GM12878 (cell line): ENCODE results near the gene ADAMTS17. TPM values are rescaled to one million over a fixed set of nuclear protein-coding genes. Genes with fewer than 3 reads are reported as not detected.

Experiments
- ATAC-seq: fragments of 200-7000 bp; cut with Tn5 transposase; 3 replicates; pipeline ENCODE4 v1.9.1; 2020; ENCODE audit warnings: mild to moderate bottlenecking, moderate library complexity
- BruUV-seq: library from RNA; stranded (reverse); fragments of 400-500 nt; replicated peaks from 2 replicates; lab custom pipeline; 2021; lab: Mats Ljungman, UMichigan
- CTCF ChIA-PET: fragments of 300-600 bp; sonication (Branson Sonifier 250); formaldehyde crosslinking; extraction: SDS; loops from one replicate; lab custom pipeline; 2021; ENCODE audit warnings: inconsistent platforms; lab: Yijun Ruan, JAX
- POLR2A ChIA-PET: fragments of 350-600 bp; formaldehyde crosslinking; extraction: SDS; loops from one replicate; lab custom pipeline; 2021; ENCODE audit warnings: inconsistent platforms; lab: Charles Lee
- RAD21 ChIA-PET: fragments of 300-600 bp; sonication (Branson Sonifier 250); formaldehyde crosslinking; loops from one replicate; lab custom pipeline; 2023; ENCODE audit warnings: antibody characterized with exemption; ENCODE audit not compliant: unreplicated experiment; lab: Charles Lee
- SMC1A ChIA-PET: fragments of 300-600 bp; sonication (Branson Sonifier 250); formaldehyde crosslinking; loops from one replicate; lab custom pipeline; 2023; ENCODE audit not compliant: unreplicated experiment, uncharacterized antibody; lab: Charles Lee
- DNase-seq: peaks from one replicate; pipeline ENCODE4 v3.0.0-alpha.2; 2011; ENCODE audit warnings: low read depth, low spot score
- FAIRE-seq: peaks from 3 replicates; lab custom pipeline; 2011; peaks lifted over from hg19 to GRCh38; lab: Jason Lieb, UNC
- H2AFZ ChIP-seq: 2 replicates; pipeline ENCODE4 v1.6.0; 2011; ENCODE audit warnings: low read depth, low read length, control low read depth; ENCODE audit not compliant: control insufficient read depth
- H3K27ac ChIP-seq: 2 replicates; pipeline ENCODE4 v1.5.1; 2011; ENCODE audit warnings: control low read depth; ENCODE audit not compliant: control insufficient read depth, insufficient read depth
- H3K27me3 ChIP-seq, 2 experiments: replicated peaks in 1 of 2; 2 replicates each; pipeline versions ENCODE4 v1.6.0 to v1.6.1; 2011; ENCODE audit warnings: low read length in 1 of 2; ENCODE audit not compliant: control insufficient read depth in 2 of 2, insufficient read depth in 2 of 2
- H3K36me3 ChIP-seq, 2 experiments: 2 replicates each; pipeline ENCODE4 v1.5.1; 2011; ENCODE audit warnings: low read length in 1 of 2; ENCODE audit not compliant: control insufficient read depth in 2 of 2, insufficient read depth in 2 of 2
- H3K4me1 ChIP-seq: 2 replicates; pipeline ENCODE4 v1.6.1; 2011; ENCODE audit warnings: mild to moderate bottlenecking, low read length, moderate library complexity, mixed read lengths; ENCODE audit not compliant: control insufficient read depth, insufficient read depth
- H3K4me2 ChIP-seq: 2 replicates; pipeline ENCODE4 v1.6.0; 2011; ENCODE audit warnings: control low read depth; ENCODE audit not compliant: control insufficient read depth, insufficient read depth
- H3K4me3 ChIP-seq: fragments of 200-600 bp; sonication (generic); 2 replicates; pipeline ENCODE4 v1.5.1; 2016
- H3K79me2 ChIP-seq: 2 replicates; pipeline ENCODE4 v1.6.0; 2011; ENCODE audit warnings: low read length; ENCODE audit not compliant: control insufficient read depth, insufficient read depth
- H3K9ac ChIP-seq: 2 replicates; pipeline ENCODE4 v1.8.0; 2011; ENCODE audit warnings: low read length, control low read depth, mixed read lengths; ENCODE audit not compliant: control insufficient read depth, insufficient read depth
- H3K9me3 ChIP-seq: replicated peaks from 3 replicates; pipeline ENCODE4 v1.5.1; 2011; ENCODE audit warnings: mild to moderate bottlenecking, low read length; ENCODE audit not compliant: control insufficient read depth, insufficient read depth
- H4K20me1 ChIP-seq: 2 replicates; pipeline ENCODE4 v1.6.0; 2011; ENCODE audit not compliant: control insufficient read depth, insufficient read depth
- E2F8 ChIP-seq: fragments of 450-650 bp; IDR thresholded peaks from 2 replicates; pipeline ENCODE4 v1.6.1; 2018; ENCODE audit warnings: mild to moderate bottlenecking, low read depth, moderate library complexity; ENCODE audit not compliant: partially characterized antibody
- HDAC6 ChIP-seq: fragments of 200-600 bp; sonication (generic); IDR thresholded peaks from one replicate; pipeline ENCODE4 v1.8.0; 2017; ENCODE audit warnings: antibody characterized with exemption; ENCODE audit not compliant: unreplicated experiment
- IRF4 ChIP-seq: IDR thresholded peaks from 2 replicates; pipeline ENCODE4 v1.6.1; 2011; ENCODE audit warnings: low read depth, low read length
- PAX5 ChIP-seq: IDR thresholded peaks from 2 replicates; pipeline ENCODE4 v1.6.1; 2011; ENCODE audit warnings: low read depth, low read length, borderline replicate concordance
- PAX8 ChIP-seq: fragments of 450-650 bp; IDR thresholded peaks from 2 replicates; pipeline ENCODE4 v1.6.1; 2017; ENCODE audit warnings: mild to moderate bottlenecking, moderate library complexity
- RELA ChIP-seq: fragments of 450-650 bp; IDR thresholded peaks from 2 replicates; pipeline ENCODE4 v1.8.0; 2014; ENCODE audit warnings: borderline replicate concordance; ENCODE audit not compliant: partially characterized antibody
- SMARCA5 ChIP-seq: fragments of 450-650 bp; IDR thresholded peaks from 2 replicates; pipeline ENCODE4 v1.6.1; 2017; ENCODE audit warnings: mild to moderate bottlenecking
- STAT1 ChIP-seq: fragments of 450-650 bp; conservative IDR thresholded peaks from 2 replicates; pipeline ENCODE4 v1.6.1; 2014; ENCODE audit warnings: antibody characterized with exemption, mild to moderate bottlenecking
- ZZZ3 ChIP-seq: IDR thresholded peaks from 2 replicates; pipeline ENCODE4 v1.6.1; 2011; ENCODE audit warnings: low read depth; ENCODE audit not compliant: control insufficient read depth, insufficient read length
- WGBS: methylation state at CpG from one replicate; pipeline ENCODE4 v1.1.6; 2016; ENCODE audit warnings: low lambda C conversion rate; ENCODE audit not compliant: insufficient replicate concordance, insufficient coverage; ENCODE audit errors: missing lambda C conversion rate; 5-methylcytosine and 5-hydroxymethylcytosine counted together
- in situ Hi-C: fragments of 300-500 bp; cut with MboI; formaldehyde crosslinking; loops from 9 replicates; pipeline ENCODE4 v1.14.3; 2018; ENCODE audit warnings: mixed read lengths
- intact Hi-C: fragments of 100-400 bp; cut with micrococcal nuclease; formaldehyde crosslinking; loops from one replicate; pipeline ENCODE4 v1.14.2; 2022; ENCODE audit not compliant: unreplicated experiment
- polyA plus RNA-seq, 11 experiments: library from polyadenylated mRNA; depleted of rRNA in 4 of 11; unstranded in 6 of 11; stranded (reverse) in 5 of 11; fragments of >200 nt; fragmentation: Nextera tagmentation in 4 of 11; fragmentation: Illumina TruSeq in 1 of 11; extraction: Ambion mirVana in 4 of 11; extraction: Trizol in 1 of 11; gene quantifications; 1 replicate in 1 of 11; 2 replicates in 10 of 11; pipeline versions ENCODE4 v1.2.1 to v1.2.3, GENCODE V29; 2011 to 2016; ENCODE audit warnings: inconsistent platforms in 2 of 11, missing spikeins in 2 of 11, low read depth in 1 of 11
- total RNA-seq, 4 experiments: library from RNA; depleted of rRNA in 3 of 4; stranded (reverse); fragments of >200 nt in 3 of 4; fragmentation: Illumina TruSeq in 1 of 4; extraction: Trizol in 1 of 4; gene quantifications; 2 replicates each; pipeline versions ENCODE4 v1.2.1 to v1.2.3, GENCODE V29; 2013 to 2021
- TF ChIP-seq, protein P1 (sequence below): IDR thresholded peaks from 2 replicates; pipeline ENCODE4 v1.6.1; 2011; ENCODE audit warnings: borderline replicate concordance, low read depth, mild to moderate bottlenecking, moderate library complexity, low read length; ENCODE audit not compliant: insufficient read depth, poor library complexity, severe bottlenecking

ADAMTS17 gene
- total and polyA plus RNA-seq, 10 of the 15 experiments (the other 5 are each of a cell fraction or from before 2014, with no cell fraction given) = 0.04 to 0.50 (median 0.10) TPM; not detected in 4

DNA sequence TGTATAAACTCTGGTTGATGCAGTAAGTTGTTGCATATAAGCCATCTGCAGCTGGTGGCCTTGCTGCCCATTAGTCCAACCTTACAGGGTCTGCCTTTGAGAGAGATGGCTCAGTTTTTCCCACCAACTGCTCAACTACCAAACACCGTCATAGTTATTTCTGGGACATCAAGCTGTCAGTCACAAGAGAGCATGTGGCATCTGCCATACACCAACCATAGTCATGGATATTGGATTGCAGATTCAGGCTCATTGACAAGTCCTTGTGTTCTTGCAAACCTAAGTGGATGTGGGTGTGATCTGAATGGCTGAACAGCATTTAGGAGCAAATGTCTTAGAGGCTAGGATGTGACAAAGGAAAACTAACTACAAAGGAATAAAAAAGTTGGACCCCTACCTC, 137.6 kb downstream of the ADAMTS17 start:
- H3K27me3 ChIP-seq = no peaks in the 10 kb centered on the region
- H3K9ac ChIP-seq = no peak overlapping the region
- ATAC-seq (no peak), FAIRE-seq (no peak)
- 0 out of 2 replicates have a peak, but pooled peaks cover 5% of the 10 kb centered on the region for H3K4me1 ChIP-seq
- in situ Hi-C loops = no loop called here
- no peak overlapping the region for H2AFZ ChIP-seq
- POLR2A ChIA-PET = no interaction called here
- no TSS peak for BruUV-seq
- WGBS = 59% methylated on average over 1 of the region's 1 CpG
- no peaks in the 10 kb centered on the region for H4K20me1 ChIP-seq
- no peaks in the 10 kb centered on the region for H3K79me2 ChIP-seq
- no peak overlapping the region for H3K4me3 ChIP-seq
- TF ChIP-seq PAX5 = no peak
- TF ChIP-seq ZZZ3 = no peak
- no peak for TF ChIP-seq E2F8
- TF ChIP-seq RELA = no peak
- TF ChIP-seq HDAC6 = no peak
- TF ChIP-seq IRF4 = no peak
- TF ChIP-seq, protein P1, sequence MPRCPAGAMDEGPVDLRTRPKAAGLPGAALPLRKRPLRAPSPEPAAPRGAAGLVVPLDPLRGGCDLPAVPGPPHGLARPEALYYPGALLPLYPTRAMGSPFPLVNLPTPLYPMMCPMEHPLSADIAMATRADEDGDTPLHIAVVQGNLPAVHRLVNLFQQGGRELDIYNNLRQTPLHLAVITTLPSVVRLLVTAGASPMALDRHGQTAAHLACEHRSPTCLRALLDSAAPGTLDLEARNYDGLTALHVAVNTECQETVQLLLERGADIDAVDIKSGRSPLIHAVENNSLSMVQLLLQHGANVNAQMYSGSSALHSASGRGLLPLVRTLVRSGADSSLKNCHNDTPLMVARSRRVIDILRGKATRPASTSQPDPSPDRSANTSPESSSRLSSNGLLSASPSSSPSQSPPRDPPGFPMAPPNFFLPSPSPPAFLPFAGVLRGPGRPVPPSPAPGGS = no peak
- no peak for TF ChIP-seq SMARCA5
- TF ChIP-seq PAX8 = no peak
- no peak for TF ChIP-seq STAT1
- TF ChIP-seq, all 136 proteins: peak for 0
- CTCF ChIA-PET = no interaction called here
- no peak overlapping the region for H3K27ac ChIP-seq
- SMC1A ChIA-PET = no interaction called here
- intact Hi-C loops = no loop called here
- H3K9me3 ChIP-seq = peaks cover 1% of the 10 kb centered on the region; the same call in 1 of the 3 replicates
- RAD21 ChIA-PET = no interaction called here
- no peaks in the 10 kb centered on the region for H3K36me3 ChIP-seq
- no peak for DNase-seq
- no peak overlapping the region for H3K4me2 ChIP-seq
